ENCODE data around the gene PTH1R. TPM values are rescaled to one million over a fixed set of nuclear protein-coding genes. Genes with fewer than 3 reads are reported as not detected.

The PTH1R gene
- total and polyA plus RNA-seq, 2 donors (not counting 1 experiment from before 2014, with no cell fraction given) = 0.67 to 4.3 TPM

- no peak overlapping the region for H3K4me3 ChIP-seq (replicated peaks in 1 of 4; ENCODE audit: control extremely low read depth in 1 of 4, insufficient read depth in 1 of 4, low read depth in 3 of 4, low read length in 4 of 4)
- H3K79me2 ChIP-seq (ENCODE audit: control insufficient read depth, insufficient read depth, low read length) = peaks cover 54% of the 10 kb centered on the region
- peak in 1 of 2 donors; percentile 72 for DNase-seq (ENCODE audit: low read depth in 2 of 2)
- no peaks in the 10 kb centered on the region for H3K27me3 ChIP-seq (ENCODE audit: control insufficient read depth, insufficient read depth, low read length)
- H3K9me3 ChIP-seq (ENCODE audit: control insufficient read depth, insufficient read depth, low read depth, low read length) = no peaks in the 10 kb centered on the region
- H3K4me1 ChIP-seq (ENCODE audit: control insufficient read depth, extremely low read depth, insufficient read depth, low read length) = peaks cover 45% of the 10 kb centered on the region
- H3K27ac ChIP-seq (ENCODE audit: insufficient read depth, low read length) = peak overlapping the region; percentile 19
- no peaks in the 10 kb centered on the region for H4K20me1 ChIP-seq (ENCODE audit: control insufficient read depth, extremely low read depth, insufficient read depth, low read length)
- no peak overlapping the region for H3K9ac ChIP-seq (ENCODE audit: insufficient read depth, low read length)
- TF ChIP-seq EZH2 (IDR thresholded peaks at IDR 0.05; ENCODE audit: low read length, missing control alignments) (no peak), CTCF (conservative IDR thresholded peaks at IDR 0.05 in 1 of 2, IDR thresholded peaks at IDR 0.05 in 1 of 2; ENCODE audit: low read depth in 1 of 2, low read length in 2 of 2) (no peak)
- peaks cover 6% of the 10 kb centered on the region for H3K36me3 ChIP-seq (ENCODE audit: control insufficient read depth, insufficient read depth, low read length)
- H3K4me2 ChIP-seq (ENCODE audit: extremely low read depth, insufficient read depth, low read length) = peak overlapping the region; percentile 2
- no peak overlapping the region for H2AFZ ChIP-seq (ENCODE audit: low read length)
These were observed 54.3 kb downstream of the PTH1R start for GRCh38 chr3:46931631-46932331.

GRCh38 chr3:46932455-46933225, 55.1 kb downstream of the PTH1R start:
- H3K36me3 ChIP-seq (ENCODE audit: control insufficient read depth, insufficient read depth, low read length) = peaks cover 5% of the 10 kb centered on the region
- H3K9me3 ChIP-seq (ENCODE audit: control insufficient read depth, insufficient read depth, low read depth, low read length) = no peaks in the 10 kb centered on the region
- DNase-seq (ENCODE audit: low read depth in 2 of 2) = no peak
- no peaks in the 10 kb centered on the region for H4K20me1 ChIP-seq (ENCODE audit: control insufficient read depth, extremely low read depth, insufficient read depth, low read length)
- peaks cover 54% of the 10 kb centered on the region for H3K4me1 ChIP-seq (ENCODE audit: control insufficient read depth, extremely low read depth, insufficient read depth, low read length)
- no peak overlapping the region for H3K27ac ChIP-seq (ENCODE audit: insufficient read depth, low read length)
- TF ChIP-seq EZH2 (IDR thresholded peaks at IDR 0.05; ENCODE audit: low read length, missing control alignments) = no peak
- no peak for TF ChIP-seq CTCF (conservative IDR thresholded peaks at IDR 0.05 in 1 of 2, IDR thresholded peaks at IDR 0.05 in 1 of 2; ENCODE audit: low read depth in 1 of 2, low read length in 2 of 2)
- no peak overlapping the region for H3K4me3 ChIP-seq (replicated peaks in 1 of 4; ENCODE audit: control extremely low read depth in 1 of 4, insufficient read depth in 1 of 4, low read depth in 3 of 4, low read length in 4 of 4)
- H2AFZ ChIP-seq (ENCODE audit: low read length) = no peak overlapping the region
- no peaks in the 10 kb centered on the region for H3K27me3 ChIP-seq (ENCODE audit: control insufficient read depth, insufficient read depth, low read length)
- no peak overlapping the region for H3K4me2 ChIP-seq (ENCODE audit: extremely low read depth, insufficient read depth, low read length)
- peaks cover 50% of the 10 kb centered on the region for H3K79me2 ChIP-seq (ENCODE audit: control insufficient read depth, insufficient read depth, low read length)
- no peak overlapping the region for H3K9ac ChIP-seq (ENCODE audit: insufficient read depth, low read length)

GRCh38 chr3:46933261-46933660, 55.7 kb downstream of the PTH1R start:
- Histone ChIP-seq H3K9me3 (ENCODE audit: control insufficient read depth, insufficient read depth, low read depth, low read length) (no peaks in the 10 kb centered on the region), H3K9ac (ENCODE audit: insufficient read depth, low read length) (no peak overlapping the region), H3K27ac (ENCODE audit: insufficient read depth, low read length) (no peak overlapping the region), H3K27me3 (ENCODE audit: control insufficient read depth, insufficient read depth, low read length) (no peaks in the 10 kb centered on the region), H3K79me2 (ENCODE audit: control insufficient read depth, insufficient read depth, low read length) (peaks cover 49% of the 10 kb centered on the region), H3K4me2 (ENCODE audit: extremely low read depth, insufficient read depth, low read length) (no peak overlapping the region), H3K36me3 (ENCODE audit: control insufficient read depth, insufficient read depth, low read length) (peaks cover 5% of the 10 kb centered on the region), H3K4me1 (ENCODE audit: control insufficient read depth, extremely low read depth, insufficient read depth, low read length) (peaks cover 54% of the 10 kb centered on the region), H3K4me3 (replicated peaks in 1 of 4; ENCODE audit: control extremely low read depth in 1 of 4, insufficient read depth in 1 of 4, low read depth in 3 of 4, low read length in 4 of 4) (no peak overlapping the region), H4K20me1 (ENCODE audit: control insufficient read depth, extremely low read depth, insufficient read depth, low read length) (no peaks in the 10 kb centered on the region), H2AFZ (ENCODE audit: low read length) (no peak overlapping the region)
- TF ChIP-seq CTCF (conservative IDR thresholded peaks at IDR 0.05 in 1 of 2, IDR thresholded peaks at IDR 0.05 in 1 of 2; ENCODE audit: low read depth in 1 of 2, low read length in 2 of 2) (no peak), EZH2 (IDR thresholded peaks at IDR 0.05; ENCODE audit: low read length, missing control alignments) (no peak)
- no peak for DNase-seq (ENCODE audit: low read depth in 2 of 2)
